NCI-H226 (cell line): ENCODE measurements around the gene MAGEA11.
"Not testable (repeated sequence)": the region's sequence is repeated elsewhere in the genome, so short reads cannot be mapped to it uniquely, and the experiment has no call there.

Experiments
- DNase-seq: peaks from one replicate; pipeline ENCODE4 v3.0.0-alpha.2; 2015

The MAGEA11 gene

DNA sequence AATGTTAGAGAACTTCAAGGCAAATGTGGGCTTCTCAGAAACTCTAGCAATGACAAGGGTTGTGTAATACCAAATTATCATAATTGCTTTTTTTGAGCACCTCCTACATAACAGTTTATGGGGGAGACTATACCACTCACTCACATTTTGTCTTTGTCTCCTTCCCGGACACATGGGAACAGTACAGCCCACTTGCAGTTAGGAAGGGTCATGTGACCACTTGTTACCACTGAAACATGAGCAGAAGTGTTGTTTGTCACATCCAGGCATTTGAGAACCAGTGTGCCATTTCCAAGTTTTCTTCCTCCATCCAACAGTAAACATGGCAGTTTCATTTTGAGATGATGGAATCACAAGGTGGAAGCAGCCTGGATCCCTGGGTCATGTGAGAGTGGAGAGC is 6.9 kb downstream of the MAGEA11 start:
- DNase-seq, result no peak

DNA sequence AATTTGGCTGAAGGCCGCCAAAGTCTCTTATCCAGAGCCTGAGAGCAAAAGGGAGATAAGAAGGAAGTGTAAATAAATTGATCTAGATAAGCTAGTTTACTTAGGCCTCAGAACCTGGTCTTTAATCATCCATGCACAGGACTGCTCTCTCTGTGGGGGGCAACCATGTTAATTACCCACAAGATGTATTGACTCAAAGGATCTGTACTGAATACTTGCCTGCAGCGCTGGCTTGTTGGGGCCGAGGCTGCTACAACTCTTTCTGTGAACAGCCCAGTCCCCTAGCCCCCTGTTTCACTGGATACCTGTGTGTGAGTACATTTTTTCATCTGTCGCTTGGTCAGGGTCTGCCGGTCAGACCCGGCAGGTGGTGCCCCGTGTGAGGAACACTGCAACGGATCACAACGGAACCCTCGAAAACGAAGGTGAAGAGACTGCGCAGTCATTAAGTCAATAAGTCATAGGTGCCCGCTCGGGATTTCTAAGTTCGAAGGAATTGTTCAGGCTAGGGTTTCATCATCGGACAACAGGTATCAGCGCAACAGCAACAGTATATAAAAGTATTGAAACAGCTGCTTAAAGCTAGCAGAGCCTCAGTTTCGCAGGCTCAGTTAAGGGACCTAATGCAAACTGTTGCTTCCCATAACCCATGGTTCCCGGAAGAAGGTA is 8.3 kb downstream of the MAGEA11 start:
- no peak for DNase-seq

DNA sequence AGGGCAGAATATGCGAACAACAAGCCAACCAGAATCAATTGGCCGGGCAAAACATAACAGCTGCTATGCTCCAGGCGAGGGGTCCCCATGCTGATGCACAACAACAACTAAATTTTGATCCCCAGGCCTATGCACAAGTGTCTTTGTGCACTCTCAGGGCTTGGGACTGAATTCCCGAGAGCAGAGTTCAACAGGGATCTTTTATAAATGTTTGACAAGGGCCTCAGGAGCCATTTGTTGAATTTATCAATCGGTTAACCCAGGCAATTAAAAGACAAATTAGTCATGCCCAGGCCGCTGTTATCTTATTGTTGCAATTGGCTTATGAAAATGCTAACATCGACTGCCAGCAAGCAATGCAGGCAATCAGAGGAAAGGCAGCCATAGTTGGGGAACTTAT is 9.4 kb downstream of the MAGEA11 start:
- DNase-seq, result not testable (repeated sequence)

DNA sequence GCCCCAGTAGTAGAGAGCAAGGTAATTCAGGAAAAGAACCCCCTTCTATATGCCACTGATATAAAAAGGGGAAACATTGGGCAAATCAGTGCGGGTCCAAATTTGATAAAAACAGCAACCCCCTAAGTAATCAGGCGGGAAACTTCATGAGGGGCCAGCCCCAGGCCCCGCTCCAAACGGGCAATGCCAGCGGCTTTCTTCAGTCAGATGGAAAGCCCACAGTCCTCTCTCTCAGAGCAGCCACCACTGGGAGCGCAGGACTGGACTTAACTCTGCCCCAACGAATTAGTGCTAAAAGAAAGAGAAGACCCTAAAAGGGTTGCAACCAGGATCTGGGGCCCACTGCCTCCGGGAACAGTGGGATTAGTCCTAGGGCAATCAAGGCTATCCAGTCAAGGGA is 9.9 kb downstream of the MAGEA11 start:
- no peak for DNase-seq

DNA sequence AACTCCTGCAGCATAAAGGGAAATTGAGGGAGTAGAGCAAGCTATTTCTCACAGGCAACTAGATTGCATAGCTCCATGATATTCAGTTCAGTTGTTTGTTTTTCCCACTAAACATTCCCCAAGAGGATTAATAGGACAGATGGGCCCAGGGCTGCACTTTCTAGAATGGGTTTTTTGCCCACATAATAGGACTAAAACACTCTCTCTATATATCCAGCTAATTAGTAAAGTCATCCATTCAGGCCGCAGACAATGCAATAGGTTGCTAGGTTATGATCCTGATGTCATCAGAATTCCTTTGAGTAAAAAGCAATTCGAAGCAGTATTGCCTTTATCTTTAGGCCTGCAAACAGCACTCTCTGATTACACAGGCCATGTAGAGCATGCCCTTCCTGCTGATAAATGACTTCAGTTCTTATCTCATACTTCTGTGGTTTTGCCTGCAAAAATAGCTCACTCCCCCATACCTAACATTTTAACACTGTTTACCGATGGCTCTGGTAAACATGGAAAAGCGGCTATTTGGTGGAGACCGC is 11.8 kb downstream of the MAGEA11 start:
- not testable (repeated sequence) for DNase-seq

DNA sequence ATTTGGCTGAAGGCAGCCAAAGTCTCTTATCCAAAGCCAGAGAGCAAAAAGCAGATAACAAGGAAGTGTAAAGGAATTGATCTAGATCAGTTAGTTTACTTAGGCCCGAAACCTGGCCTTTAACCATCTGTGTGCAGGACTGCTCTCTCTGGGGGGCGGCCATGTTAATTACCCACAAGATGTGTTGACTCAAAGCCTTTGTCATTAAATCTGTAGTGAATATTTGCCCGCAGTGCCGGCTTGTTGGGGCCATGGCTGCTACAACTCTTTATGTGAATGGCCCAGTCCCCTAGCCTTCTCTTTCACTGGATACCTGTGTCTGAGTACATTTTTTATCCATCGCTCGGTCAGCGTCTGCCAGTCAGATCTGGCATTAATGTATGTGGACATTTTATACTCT is 15.4 kb downstream of the MAGEA11 start:
- DNase-seq, result not testable (repeated sequence)

DNA sequence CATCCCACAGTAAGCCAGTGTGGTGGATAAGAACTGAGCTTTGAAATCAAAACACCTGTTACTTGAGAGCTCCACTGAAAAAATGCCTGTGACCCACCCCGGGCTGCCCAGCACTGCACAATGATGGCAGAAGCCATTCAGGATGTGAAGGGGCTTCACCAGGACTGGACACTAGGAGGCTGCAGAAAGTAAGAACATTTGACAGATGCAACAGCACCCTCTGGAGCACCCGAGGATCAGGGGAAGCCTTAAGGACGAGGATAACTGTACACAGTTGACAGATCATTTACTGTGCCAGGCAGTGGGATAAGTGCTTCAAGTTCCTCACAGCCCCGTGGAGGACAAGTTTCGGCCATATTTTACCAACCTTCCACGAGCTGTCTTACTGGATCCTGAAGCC is 30.4 kb downstream of the MAGEA11 start:
- DNase-seq, result not testable (repeated sequence)

DNA sequence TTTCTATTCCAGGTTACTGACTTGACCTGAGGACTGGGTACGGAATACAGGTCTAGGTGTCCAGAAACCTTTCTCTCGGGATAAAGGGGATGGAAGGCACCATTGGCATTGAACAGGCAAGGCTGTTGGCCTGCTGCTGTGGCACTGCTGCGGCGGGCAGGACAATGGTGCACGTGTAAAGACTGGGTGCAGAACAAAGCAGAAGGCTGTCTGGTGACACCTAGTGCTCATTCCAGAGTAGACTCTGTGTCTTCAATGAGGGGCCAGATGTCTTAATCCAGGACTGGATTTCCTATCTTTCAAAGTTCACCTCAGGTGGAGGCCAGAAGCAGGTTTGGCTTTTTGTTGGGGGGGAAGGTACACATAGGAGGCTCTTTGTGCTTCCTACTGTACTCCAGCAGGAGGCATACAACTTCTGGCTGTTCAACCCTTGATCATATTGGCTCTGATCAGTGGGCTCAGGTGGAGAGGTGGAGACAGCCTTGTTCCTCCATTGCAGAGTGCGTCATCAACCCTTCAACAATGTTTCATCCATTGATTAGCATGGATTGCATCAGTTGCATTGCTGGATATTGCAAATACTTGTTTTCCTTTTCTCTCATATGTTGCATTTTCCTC is 34.6 kb downstream of the MAGEA11 start:
- DNase-seq, result not testable (repeated sequence)

DNA sequence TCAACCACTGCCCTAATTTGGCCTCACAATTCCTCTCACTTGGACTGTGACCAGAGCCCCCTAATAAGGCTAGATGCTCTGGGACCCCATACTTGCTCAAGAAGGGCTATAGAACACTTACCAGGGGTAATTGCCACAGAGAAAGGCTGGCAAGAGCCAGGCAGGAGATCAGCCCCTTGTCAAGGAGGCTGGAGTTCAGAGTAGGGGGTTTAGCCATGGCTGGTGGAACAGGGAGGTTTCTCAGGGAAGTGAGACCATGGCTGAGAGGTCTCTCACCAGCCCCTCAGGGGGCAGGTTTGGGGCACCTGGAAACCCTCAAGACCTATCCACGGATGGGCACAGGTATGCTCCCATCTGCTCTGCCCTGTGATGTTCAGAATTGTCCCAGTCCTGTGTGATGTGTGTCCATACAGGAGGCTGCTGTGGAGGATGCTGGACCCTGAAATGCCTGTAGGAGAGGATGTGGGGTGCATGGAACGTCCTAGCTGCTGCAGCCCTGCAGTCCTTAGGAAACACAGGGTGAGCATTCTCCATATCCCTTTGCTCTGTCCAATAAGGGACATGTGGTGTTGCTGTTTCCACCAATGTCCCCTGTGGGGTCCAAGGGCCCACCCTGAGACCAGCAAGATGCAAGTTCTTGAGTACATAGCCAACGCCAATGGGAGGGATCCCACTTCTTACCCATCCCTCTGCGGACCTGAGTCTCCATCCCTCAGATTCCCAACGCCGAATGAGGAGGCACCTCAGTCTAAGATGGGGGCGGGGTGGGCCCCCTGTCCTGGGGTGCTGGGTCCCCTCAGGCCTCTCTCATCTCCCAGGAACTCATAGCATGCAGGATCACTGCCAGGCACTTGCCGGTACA is 45.6 kb downstream of the MAGEA11 start:
- DNase-seq, result no peak

DNA sequence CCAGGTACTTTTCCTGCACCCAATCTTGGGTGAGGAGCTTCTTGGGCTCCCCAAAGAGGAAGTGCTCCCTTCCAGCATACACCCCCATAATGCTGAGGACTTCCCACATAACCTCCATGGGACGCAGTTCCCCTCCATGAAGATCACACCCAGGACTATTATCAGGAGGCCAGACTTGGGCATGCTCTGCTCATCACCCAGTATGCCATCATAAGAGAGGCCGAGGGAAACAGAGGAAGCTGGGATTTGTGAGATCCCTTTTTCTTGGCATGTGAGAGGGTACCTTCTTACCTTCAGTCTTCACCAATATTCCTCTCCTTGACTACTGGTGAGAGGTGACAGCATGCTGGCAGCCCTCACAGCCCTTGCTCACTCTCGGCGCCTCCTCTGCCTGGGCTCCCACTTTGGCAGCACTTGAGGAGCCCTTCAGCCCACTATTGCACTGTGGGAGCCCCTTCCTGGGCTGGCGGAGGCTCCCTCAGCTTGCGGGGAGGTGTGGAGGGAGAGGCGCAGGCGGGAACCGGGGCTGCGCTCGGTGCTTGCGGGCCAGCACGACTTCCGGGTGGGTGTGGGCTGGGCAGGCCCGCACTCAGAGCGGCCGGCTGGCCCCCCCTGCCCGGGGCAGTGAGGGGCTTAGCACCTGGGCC is 46.3 kb downstream of the MAGEA11 start:
- DNase-seq, result no peak

DNA sequence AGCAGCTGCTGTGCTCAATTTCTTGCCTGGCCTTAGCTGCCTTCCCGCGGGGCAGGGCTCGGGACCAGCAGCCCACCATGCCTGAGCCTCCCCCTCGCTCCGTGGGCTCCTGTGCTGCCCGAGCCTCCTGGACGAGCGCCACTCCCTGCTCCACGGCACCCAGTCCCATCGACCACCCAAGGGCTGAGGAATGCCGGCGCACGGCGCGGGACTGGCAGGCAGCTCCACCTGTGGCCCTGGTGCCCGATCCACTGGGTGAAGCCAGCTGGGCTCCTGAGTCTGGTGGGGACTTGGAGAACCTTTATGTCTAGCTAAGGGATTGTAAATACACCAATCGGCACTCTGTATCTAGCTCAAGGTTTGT is 46.8 kb downstream of the MAGEA11 start:
- not testable (repeated sequence) for DNase-seq

DNA sequence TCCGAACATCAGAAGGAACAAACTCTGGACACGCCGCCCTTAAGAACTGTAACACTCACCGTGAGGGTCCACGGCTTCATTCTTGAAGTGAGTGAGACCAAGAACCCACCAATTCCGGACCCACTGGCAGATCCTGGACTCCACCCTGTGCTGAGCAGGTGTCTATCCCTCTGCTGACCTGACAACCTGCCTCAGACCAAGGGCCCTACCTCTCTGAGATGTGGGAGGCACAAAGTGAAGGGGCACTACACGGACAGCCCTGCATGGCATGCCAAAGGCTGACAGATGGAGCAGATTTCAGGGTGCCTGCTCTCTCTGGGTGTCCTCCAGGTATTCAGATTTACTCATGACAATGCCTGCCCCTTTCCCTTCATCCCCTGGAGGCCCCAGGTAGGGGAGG is 48.0 kb downstream of the MAGEA11 start:
- DNase-seq, result no peak

DNA sequence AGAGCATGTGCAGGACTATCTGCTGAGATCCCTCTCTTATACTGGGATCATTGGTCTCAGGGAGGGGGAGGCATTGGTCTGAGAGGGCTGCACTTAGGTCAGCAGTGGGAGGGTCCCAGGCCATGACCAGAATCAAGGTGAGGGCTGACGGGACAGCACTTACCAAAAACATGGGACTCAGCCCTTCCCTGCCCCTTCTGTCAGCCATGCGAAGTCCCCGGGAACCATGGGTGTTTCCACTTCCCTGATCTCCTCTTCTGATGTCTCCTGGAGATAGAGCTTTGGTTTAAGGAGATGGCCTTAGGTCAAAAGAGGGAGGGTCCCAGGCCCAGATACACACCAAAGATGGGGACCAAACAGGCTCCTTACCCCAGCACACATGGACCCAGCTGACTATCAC is 49.1 kb downstream of the MAGEA11 start:
- no peak for DNase-seq

DNA sequence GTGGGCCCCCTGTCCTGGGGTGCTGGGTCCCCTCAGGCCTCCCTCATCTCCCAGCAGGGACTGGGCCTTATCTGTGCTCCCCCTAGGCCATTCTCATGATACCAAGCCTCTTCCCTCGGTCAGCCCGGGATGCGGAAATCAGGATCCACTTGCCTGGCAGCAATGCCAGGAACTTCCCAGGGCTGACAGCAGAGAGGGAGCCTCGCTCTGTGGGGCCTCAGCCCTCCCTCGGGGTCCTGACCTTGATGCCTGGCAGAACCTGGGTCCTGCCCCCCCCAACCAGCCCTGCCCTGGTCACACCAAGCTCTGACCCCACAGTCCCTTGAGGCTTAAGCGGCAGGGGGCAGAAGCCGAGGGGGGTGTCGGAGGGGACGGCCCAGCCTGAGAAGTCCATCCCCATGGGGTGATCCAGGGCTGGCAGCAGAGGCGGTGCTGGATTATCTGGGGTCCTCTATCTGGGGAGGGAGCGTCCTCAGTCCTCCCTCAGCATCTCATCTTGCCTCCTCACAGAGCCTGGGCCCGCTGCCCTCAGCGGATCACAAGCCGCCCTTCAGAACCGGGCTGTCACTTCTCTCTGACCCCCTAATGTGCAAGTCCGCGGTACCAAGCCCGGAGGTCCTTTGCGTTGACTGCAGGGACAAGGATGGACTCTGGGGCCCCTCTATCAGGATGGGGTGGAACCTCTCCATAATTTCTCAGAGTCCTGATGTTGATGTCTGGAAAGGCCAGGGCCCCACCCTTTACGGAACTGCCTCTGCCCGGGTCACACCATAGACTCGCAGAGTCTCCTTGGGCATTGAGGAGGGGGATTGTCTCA is 50.2 kb downstream of the MAGEA11 start:
- DNase-seq, result not testable (repeated sequence)

DNA sequence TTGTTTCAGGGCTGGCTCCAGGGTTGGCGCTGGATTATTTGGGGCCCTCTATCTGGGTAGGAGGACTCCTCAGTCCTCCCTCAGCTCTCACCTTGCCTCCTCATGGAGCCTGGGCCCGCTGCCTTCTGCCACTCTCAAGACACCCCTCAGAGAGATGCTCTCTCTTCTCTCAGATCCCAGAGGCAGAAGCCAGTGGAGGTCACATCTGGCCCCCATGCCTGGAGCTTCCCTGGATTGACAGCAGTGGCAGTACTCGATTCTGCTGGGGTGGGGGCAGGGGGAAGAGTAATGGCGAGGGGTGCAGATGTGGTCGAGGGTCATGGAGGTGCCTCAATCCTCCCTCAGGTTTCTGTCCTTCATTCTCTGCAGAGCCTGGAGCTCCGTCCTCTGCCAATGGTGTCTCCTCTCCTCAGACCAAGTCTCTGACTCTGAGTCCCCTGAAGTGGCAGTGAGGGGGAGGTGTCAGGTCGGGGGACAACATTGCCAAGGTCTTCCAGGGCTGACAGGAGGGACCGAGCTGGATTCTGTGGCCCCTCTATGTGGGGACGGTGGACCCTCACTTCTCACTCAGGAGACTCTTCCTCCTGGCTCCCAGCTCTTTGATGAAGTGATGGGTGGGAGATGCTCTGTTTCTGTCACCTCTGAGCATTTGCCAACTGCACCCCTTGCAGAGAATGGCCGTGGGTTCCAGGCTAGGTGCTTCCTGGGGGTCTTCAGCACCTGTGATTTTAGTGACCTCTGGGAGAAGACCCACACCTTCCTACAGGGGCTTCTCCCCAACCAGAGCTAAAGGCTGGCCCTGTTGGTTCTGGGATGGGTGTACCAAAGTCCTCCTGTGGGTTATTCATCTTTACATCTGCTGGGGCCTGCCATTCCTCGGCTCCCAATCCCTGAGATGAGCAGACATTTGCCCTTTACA is 51.1 kb downstream of the MAGEA11 start:
- no peak for DNase-seq
